HFF-Myc (cell line): ENCODE measurements around the gene MYH14.

Experiments
- DNase-seq: peaks from one replicate; pipeline ENCODE4 v3.0.0-alpha.2; 2011; ENCODE audit warnings: low read depth; ENCODE audit errors: extremely low read depth
- H3K4me3 ChIP-seq: replicated peaks from 2 replicates; pipeline ENCODE4 v1.5.1; 2011; ENCODE audit warnings: low read depth, mild to moderate bottlenecking, control low read depth, low read length
- CTCF ChIP-seq: IDR thresholded peaks from 2 replicates; pipeline ENCODE4 v1.5.1; 2012; ENCODE audit warnings: mild to moderate bottlenecking, low read depth, low read length, control low read depth; ENCODE audit errors: missing control alignments

Gene MYH14

GRCh38 chr19:50356691-50357177 lies 153.3 kb downstream of the MYH14 start:
- H3K4me3 ChIP-seq: no peak overlapping the region
- no peak for DNase-seq
- TF ChIP-seq CTCF: no peak

GRCh38 chr19:50357178-50358100 lies 154.0 kb downstream of the MYH14 start:
- peak; percentile 81 for TF ChIP-seq CTCF
- peak overlapping the region; percentile 20 for H3K4me3 ChIP-seq
- no peak for DNase-seq

GRCh38 chr19:50358483-50359327 lies 155.3 kb downstream of the MYH14 start:
- no peak overlapping the region for H3K4me3 ChIP-seq
- DNase-seq: no peak
- TF ChIP-seq CTCF: no peak

GRCh38 chr19:50359328-50359818 lies 156.0 kb downstream of the MYH14 start:
- TF ChIP-seq CTCF: no peak
- H3K4me3 ChIP-seq: no peak overlapping the region
- DNase-seq: no peak
